BJ (cell line): Measurements from ENCODE around the gene ABI1. TPM values are rescaled to one million over a fixed set of nuclear protein-coding genes. Genes with fewer than 3 reads are reported as not detected.
A peak's percentile ranks its signal among the peaks of the same experiment; 100 is the strongest.
"Not testable (repeated sequence)": the region's sequence is repeated elsewhere in the genome, so short reads cannot be mapped to it uniquely, and the experiment has no call there.

Experiments used
- CTCF ChIA-PET: fragments of 350-600 bp; formaldehyde crosslinking; extraction: SDS; loops from one replicate; lab custom pipeline; 2021; ENCODE audit warnings: antibody characterized with exemption, inconsistent platforms; lab: Yijun Ruan, JAX
- POLR2A ChIA-PET: fragments of 300-600 bp; sonication (Branson Sonifier 250); formaldehyde crosslinking; extraction: SDS; loops from one replicate; lab custom pipeline; 2021; ENCODE audit warnings: antibody characterized with exemption; lab: Charles Lee
- DNase-seq: peaks from one replicate; pipeline ENCODE4 v3.0.0-alpha.2; 2011; ENCODE audit warnings: low read depth
- H3K27me3 ChIP-seq: 2 replicates; pipeline ENCODE4 v1.6.0; 2011; ENCODE audit warnings: low read length; ENCODE audit not compliant: control insufficient read depth, insufficient read depth
- H3K36me3 ChIP-seq: 2 replicates; pipeline ENCODE4 v1.5.1; 2011; ENCODE audit warnings: low read length; ENCODE audit not compliant: control insufficient read depth, insufficient read depth
- H3K4me3 ChIP-seq: 2 replicates; pipeline ENCODE4 v1.5.1; 2011; ENCODE audit warnings: low read depth, mild to moderate bottlenecking, control low read depth, low read length
- polyA plus RNA-seq: library from polyadenylated mRNA; depleted of rRNA; stranded (reverse); fragments of >200 nt; gene quantifications from 2 replicates; pipeline ENCODE4 v1.2.3, GENCODE V29; 2011
- TF ChIP-seq, protein P1 (sequence below): IDR thresholded peaks from 2 replicates; pipeline ENCODE4 v1.5.1; 2011; ENCODE audit warnings: low read depth, mild to moderate bottlenecking, control low read depth, inconsistent platforms, low read length, moderate library complexity; ENCODE audit not compliant: insufficient read depth

The ABI1 gene
- polyA plus RNA-seq, 1 experiment, result 67.0 TPM

DNA sequence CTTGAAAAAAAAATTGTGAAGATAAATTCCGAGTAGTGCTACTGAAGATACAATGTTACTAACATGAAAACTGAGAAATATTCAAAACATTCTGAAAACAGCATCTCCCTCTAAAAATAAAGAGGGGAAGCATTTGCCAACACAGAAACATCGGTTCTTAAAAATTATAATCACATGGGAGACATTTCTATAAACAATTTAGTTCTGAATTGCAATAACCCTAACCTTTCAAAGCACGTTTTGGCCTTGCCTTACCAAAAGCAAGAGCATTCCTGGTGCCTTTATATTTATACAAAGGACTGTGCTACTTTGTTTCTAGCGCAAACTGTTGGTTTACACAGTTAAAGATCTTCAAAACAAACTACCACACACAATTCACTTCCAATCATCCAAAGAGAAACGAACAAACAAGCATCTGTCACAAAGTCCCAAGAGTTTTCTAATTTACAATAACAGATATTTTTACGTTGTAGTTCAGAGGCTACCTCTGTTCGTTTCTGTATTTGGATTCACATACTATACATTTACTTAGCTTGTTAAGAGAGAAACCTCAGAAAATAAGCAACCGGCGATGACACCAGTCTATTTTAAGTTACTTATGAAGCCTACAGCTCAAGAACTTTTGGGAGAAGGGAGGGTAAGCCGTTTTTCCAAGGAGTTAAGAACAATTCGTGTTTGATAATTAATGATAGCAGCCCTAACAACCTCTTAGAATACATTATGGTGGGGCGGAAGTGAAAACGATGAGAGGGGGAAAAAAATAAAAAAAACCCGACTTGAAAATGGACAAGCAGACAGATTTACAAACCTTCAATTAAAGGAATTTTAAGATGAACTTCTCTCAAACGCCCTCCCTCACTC lies 1.3 kb downstream of the ABI1 start:
- peak overlapping the region; percentile 93 for H3K4me3 ChIP-seq

DNA sequence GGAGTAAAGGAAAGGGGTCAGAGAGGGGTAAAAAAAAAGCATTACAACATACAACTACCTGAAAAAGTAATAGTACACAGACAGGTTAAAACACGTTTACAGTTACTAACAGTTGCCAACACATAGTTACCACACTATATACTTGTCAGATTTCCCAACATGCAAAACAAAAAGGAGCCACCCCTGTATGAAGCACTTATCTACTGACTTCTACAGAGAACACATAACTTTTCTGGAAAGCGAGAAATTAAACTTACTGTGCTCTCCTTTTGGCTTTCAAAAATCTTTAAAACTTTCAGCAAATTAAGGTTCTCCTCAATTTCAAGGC lies 2.1 kb downstream of the ABI1 start:
- DNase-seq, result no peak
- H3K4me3 ChIP-seq, result peak overlapping the region; percentile 93; the same call in 1 of the 2 replicates
- ChIA-PET POLR2A (no interaction called here), CTCF (no interaction called here)
- H3K27me3 ChIP-seq, result no peaks in the 10 kb centered on the region; the same call in 1 of the 2 replicates
- TF ChIP-seq, protein P1, sequence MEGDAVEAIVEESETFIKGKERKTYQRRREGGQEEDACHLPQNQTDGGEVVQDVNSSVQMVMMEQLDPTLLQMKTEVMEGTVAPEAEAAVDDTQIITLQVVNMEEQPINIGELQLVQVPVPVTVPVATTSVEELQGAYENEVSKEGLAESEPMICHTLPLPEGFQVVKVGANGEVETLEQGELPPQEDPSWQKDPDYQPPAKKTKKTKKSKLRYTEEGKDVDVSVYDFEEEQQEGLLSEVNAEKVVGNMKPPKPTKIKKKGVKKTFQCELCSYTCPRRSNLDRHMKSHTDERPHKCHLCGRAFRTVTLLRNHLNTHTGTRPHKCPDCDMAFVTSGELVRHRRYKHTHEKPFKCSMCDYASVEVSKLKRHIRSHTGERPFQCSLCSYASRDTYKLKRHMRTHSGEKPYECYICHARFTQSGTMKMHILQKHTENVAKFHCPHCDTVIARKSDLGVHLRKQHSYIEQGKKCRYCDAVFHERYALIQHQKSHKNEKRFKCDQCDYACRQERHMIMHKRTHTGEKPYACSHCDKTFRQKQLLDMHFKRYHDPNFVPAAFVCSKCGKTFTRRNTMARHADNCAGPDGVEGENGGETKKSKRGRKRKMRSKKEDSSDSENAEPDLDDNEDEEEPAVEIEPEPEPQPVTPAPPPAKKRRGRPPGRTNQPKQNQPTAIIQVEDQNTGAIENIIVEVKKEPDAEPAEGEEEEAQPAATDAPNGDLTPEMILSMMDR, result no peak
- no peaks in the 10 kb centered on the region for H3K36me3 ChIP-seq

More for the DNA sequence above, 1.3 kb downstream of the ABI1 start:
- DNase-seq, result no peak
- TF ChIP-seq, protein P1, result no peak
- Histone ChIP-seq H3K27me3 (no peaks in the 10 kb centered on the region; the same call in 1 of the 2 replicates), H3K36me3 (no peaks in the 10 kb centered on the region)
- POLR2A ChIA-PET, result no interaction called here
- CTCF ChIA-PET, result no interaction called here

DNA sequence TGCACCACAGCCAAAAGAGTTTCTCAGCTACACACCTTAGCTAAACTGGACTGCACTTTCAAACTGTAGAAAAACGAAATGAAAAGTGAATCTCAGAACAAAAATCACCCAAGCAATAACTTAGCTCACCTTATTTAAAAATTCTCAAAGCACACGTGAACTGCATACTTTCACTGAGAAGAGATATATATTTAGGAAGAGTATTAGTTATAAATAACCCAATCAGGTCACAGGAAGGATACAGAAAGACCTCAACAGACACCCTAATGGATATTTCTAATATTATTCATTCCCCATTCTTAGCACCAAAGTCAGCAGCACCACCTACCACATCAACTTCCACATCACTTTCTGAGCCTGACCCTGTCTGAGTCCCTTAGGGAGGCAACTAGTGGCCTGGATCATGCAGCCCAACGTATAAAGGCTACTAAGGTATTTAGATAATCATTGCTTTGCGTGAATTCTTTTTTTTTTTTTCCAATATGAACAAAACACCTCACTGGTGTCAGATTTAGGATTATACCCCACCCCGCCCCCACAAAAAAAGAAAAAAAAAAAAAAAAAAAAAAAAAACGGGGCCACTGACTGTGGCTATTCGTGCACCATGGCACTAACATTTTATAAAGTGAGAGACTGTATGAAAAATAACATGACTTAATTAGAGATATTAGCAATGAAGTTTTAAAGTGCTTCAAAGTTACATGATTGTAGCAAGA lies 2.6 kb downstream of the ABI1 start:
- no peak overlapping the region for H3K4me3 ChIP-seq
- ChIA-PET POLR2A (interaction anchor here (0.6 kb wide), 1 partner anchor 17 kb away, joined by 18 read pairs; no protein-coding TSS in a partner anchor), CTCF (interaction anchor here (1.1 kb wide), 1 partner anchor 24 kb away, joined by 3 read pairs; no protein-coding TSS in a partner anchor)
- TF ChIP-seq, protein P1, result no peak
- H3K27me3 ChIP-seq, result no peaks in the 10 kb centered on the region; the same call in 1 of the 2 replicates
- DNase-seq, result no peak
- H3K36me3 ChIP-seq, result no peaks in the 10 kb centered on the region

DNA sequence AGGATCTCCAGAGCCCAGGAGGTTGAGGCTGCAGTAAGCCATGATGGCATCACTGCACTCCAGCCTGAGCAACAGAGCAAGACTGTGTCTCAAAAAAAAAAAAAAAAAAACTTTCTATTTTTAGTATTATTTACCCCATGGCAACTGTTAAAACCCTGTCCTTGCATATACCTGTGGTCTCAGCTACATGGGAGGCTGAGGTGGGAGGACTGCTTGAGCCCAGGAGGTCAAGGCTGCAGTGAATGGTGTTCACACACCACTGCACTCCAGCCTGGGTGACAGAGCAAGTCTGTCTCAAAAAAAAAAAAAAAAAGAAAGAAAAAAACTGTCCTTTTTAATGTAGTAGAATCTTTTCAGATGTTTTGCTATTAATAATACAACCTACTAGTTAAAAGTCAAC lies 3.2 kb downstream of the ABI1 start:
- not testable (repeated sequence) for H3K36me3 ChIP-seq, H3K27me3 ChIP-seq, H3K4me3 ChIP-seq, DNase-seq
- CTCF ChIA-PET, result interaction anchor here (1.1 kb wide), 1 partner anchor 25 kb away, joined by 3 read pairs; no protein-coding TSS in a partner anchor
- POLR2A ChIA-PET, result interaction anchor here (0.6 kb wide), 1 partner anchor 16 kb away, joined by 18 read pairs; no protein-coding TSS in a partner anchor

DNA sequence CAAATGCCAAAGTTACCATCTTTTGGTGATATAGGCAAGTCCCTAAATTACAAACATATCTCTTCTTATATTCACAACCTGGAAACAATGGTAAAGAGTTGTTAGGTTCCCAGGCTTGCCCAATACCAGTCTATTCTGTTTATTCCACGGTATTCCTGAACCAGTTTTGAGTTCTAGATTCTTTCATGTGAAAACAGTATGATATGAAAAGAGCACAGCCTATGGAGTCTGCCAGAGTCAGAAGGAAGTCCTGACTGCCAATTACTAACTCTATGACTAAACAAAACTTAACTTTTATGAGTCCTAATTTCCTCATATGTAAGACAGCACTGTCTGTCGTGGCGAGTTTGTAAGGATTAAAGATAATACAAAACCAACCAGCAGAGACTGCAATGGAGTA lies 5.6 kb downstream of the ABI1 start:
- Histone ChIP-seq H3K27me3 (no peaks in the 10 kb centered on the region), H3K4me3 (no peak overlapping the region), H3K36me3 (no peaks in the 10 kb centered on the region)
- TF ChIP-seq, protein P1, result no peak
- ChIA-PET POLR2A (no interaction called here), CTCF (no interaction called here)
- no peak for DNase-seq
